Smooth muscle cell (in vitro differentiated cells): Measurements from ENCODE around the gene NUAK2. TPM values are rescaled to one million over a fixed set of nuclear protein-coding genes. Genes with fewer than 3 reads are reported as not detected.

Experiments
- DNase-seq: peaks from one replicate; lab custom pipeline; 2025; ENCODE audit not compliant: unreplicated experiment; lab: John Stamatoyannopoulos, UW
- H2AFZ ChIP-seq: fragments of 200-600 bp; sonication (generic); 2 replicates; pipeline ENCODE4 v1.6.0; 2016; ENCODE audit warnings: antibody characterized with exemption, low read depth, mild to moderate bottlenecking
- H3F3A ChIP-seq: fragments of 200-600 bp; sonication (generic); 2 replicates; pipeline ENCODE4 v1.6.0; 2017; ENCODE audit warnings: antibody characterized with exemption, low read depth
- H3K27ac ChIP-seq: fragments of 200-600 bp; sonication (generic); 2 replicates; pipeline ENCODE4 v1.5.1; 2016; ENCODE audit warnings: low read depth, mild to moderate bottlenecking
- H3K27me3 ChIP-seq: fragments of 200-600 bp; sonication (generic); 2 replicates; pipeline ENCODE4 v1.6.1; 2016; ENCODE audit warnings: low read depth, mild to moderate bottlenecking
- H3K36me3 ChIP-seq: fragments of 200-600 bp; sonication (generic); 2 replicates; pipeline ENCODE4 v1.5.1; 2016; ENCODE audit warnings: low read depth
- H3K4me1 ChIP-seq: fragments of 200-600 bp; sonication (generic); 2 replicates; pipeline ENCODE4 v1.5.1; 2016; ENCODE audit warnings: low read depth
- H3K4me2 ChIP-seq: fragments of 200-600 bp; sonication (generic); 2 replicates; pipeline ENCODE4 v1.6.0; 2016; ENCODE audit warnings: mild to moderate bottlenecking
- H3K4me3 ChIP-seq: fragments of 200-600 bp; sonication (generic); 2 replicates; pipeline ENCODE4 v1.5.1; 2016; ENCODE audit warnings: mild to moderate bottlenecking
- H3K79me2 ChIP-seq: fragments of 200-600 bp; sonication (generic); 2 replicates; pipeline ENCODE4 v1.6.0; 2016; ENCODE audit warnings: low read depth, mild to moderate bottlenecking
- H3K9ac ChIP-seq: fragments of 200-600 bp; sonication (generic); 2 replicates; pipeline ENCODE4 v1.6.0; 2016; ENCODE audit warnings: low read depth
- H3K9me3 ChIP-seq: fragments of 200-600 bp; sonication (generic); replicated peaks from 2 replicates; pipeline ENCODE4 v1.5.1; 2016; ENCODE audit warnings: low read depth
- H4K20me1 ChIP-seq: fragments of 200-600 bp; sonication (generic); 2 replicates; pipeline ENCODE4 v1.6.0; 2016; ENCODE audit warnings: low read depth
- CTCF ChIP-seq: fragments of 200-600 bp; sonication (generic); IDR thresholded peaks from 2 replicates; pipeline ENCODE4 v1.5.1; 2017; ENCODE audit warnings: borderline replicate concordance, mild to moderate bottlenecking, antibody characterized with exemption; ENCODE audit not compliant: insufficient read depth, poor library complexity, severe bottlenecking
- WGBS: methylation state at CpG from one replicate; pipeline ENCODE4 v1.1.7; 2016; ENCODE audit warnings: low lambda C conversion rate; 5-methylcytosine and 5-hydroxymethylcytosine counted together
- polyA plus RNA-seq: library from polyadenylated mRNA; unstranded; fragments of >200 nt; fragmentation: Nextera tagmentation; extraction: Ambion mirVana; gene quantifications from 2 replicates; pipeline ENCODE4 v1.2.1, GENCODE V29; 2016
- total RNA-seq: library from RNA; depleted of rRNA; stranded (reverse); fragments of >200 nt; gene quantifications from 2 replicates; pipeline ENCODE4 v1.2.3, GENCODE V29; 2014

Gene NUAK2
- total and polyA plus RNA-seq, 2 experiments from 2014 or later, result 11.3 to 15.8 TPM

GRCh38 chr1:205268846-205269680, 52.5 kb downstream of the NUAK2 start:
- no peaks in the 10 kb centered on the region for H3K9me3 ChIP-seq
- H4K20me1 ChIP-seq, result no peaks in the 10 kb centered on the region
- H3K79me2 ChIP-seq, result no peaks in the 10 kb centered on the region
- H3K4me3 ChIP-seq, result no peak overlapping the region
- no peak for TF ChIP-seq CTCF
- H3K27me3 ChIP-seq, result no peaks in the 10 kb centered on the region
- H3K27ac ChIP-seq, result no peak overlapping the region
- H3K4me2 ChIP-seq, result no peak overlapping the region
- H2AFZ ChIP-seq, result no peak overlapping the region
- H3K4me1 ChIP-seq, result peaks cover 19% of the 10 kb centered on the region
- no peak for DNase-seq
- no peak overlapping the region for H3K9ac ChIP-seq
- no peaks in the 10 kb centered on the region for H3K36me3 ChIP-seq
- WGBS, result 96% methylated on average over 48 of the region's 48 CpGs
- no peaks in the 10 kb centered on the region for H3F3A ChIP-seq

- Histone ChIP-seq H3K27ac (no peak overlapping the region), H3K27me3 (no peaks in the 10 kb centered on the region), H3F3A (no peaks in the 10 kb centered on the region), H4K20me1 (no peaks in the 10 kb centered on the region), H3K4me3 (no peak overlapping the region), H3K4me2 (no peak overlapping the region), H3K9ac (no peak overlapping the region), H3K36me3 (no peaks in the 10 kb centered on the region), H3K4me1 (peaks cover 10% of the 10 kb centered on the region), H2AFZ (no peak overlapping the region), H3K9me3 (no peaks in the 10 kb centered on the region), H3K79me2 (no peaks in the 10 kb centered on the region)
- TF ChIP-seq CTCF, result no peak
- no peak for DNase-seq
- 89% methylated on average over 8 of the region's 8 CpGs for WGBS
Observed at GRCh38 chr1:205267306-205267902, 54.1 kb downstream of the NUAK2 start.

- H4K20me1 ChIP-seq, result no peaks in the 10 kb centered on the region
- H3F3A ChIP-seq, result peaks cover 3% of the 10 kb centered on the region
- no peak overlapping the region for H3K9ac ChIP-seq
- WGBS, result 84% methylated on average over 10 of the region's 10 CpGs
- peak overlapping the region; percentile 23 for H3K27ac ChIP-seq
- no peaks in the 10 kb centered on the region for H3K79me2 ChIP-seq
- no peaks in the 10 kb centered on the region for H3K36me3 ChIP-seq
- TF ChIP-seq CTCF, result no peak
- H3K4me3 ChIP-seq, result no peak overlapping the region
- no peak overlapping the region for H2AFZ ChIP-seq
- no peak for DNase-seq
- H3K9me3 ChIP-seq, result no peaks in the 10 kb centered on the region
- H3K27me3 ChIP-seq, result no peaks in the 10 kb centered on the region
- H3K4me2 ChIP-seq, result no peak overlapping the region
- H3K4me1 ChIP-seq, result peaks cover 13% of the 10 kb centered on the region
Observed at GRCh38 chr1:205266611-205267305, 54.8 kb downstream of the NUAK2 start.
